HUES48 (cell line): ENCODE data around the gene C1orf21.

Source experiments
- H3K27ac ChIP-seq: one replicate; pipeline ENCODE4 v1.7.0; 2013; ENCODE audit warnings: low read depth, low read length, inconsistent platforms
- H3K27me3 ChIP-seq: 2 replicates; pipeline ENCODE4 v1.6.1; 2013; ENCODE audit warnings: mild to moderate bottlenecking, low read length; ENCODE audit not compliant: control insufficient read depth, insufficient read depth
- H3K36me3 ChIP-seq: 2 replicates; pipeline ENCODE4 v1.6.1; 2013; ENCODE audit warnings: low read length; ENCODE audit not compliant: control insufficient read depth, insufficient read depth
- H3K4me1 ChIP-seq: 2 replicates; pipeline ENCODE4 v1.6.1; 2013; ENCODE audit warnings: mild to moderate bottlenecking, low read length; ENCODE audit not compliant: control insufficient read depth, insufficient read depth
- H3K4me3 ChIP-seq: 2 replicates; pipeline ENCODE4 v1.5.1; 2013; ENCODE audit warnings: mild to moderate bottlenecking, low read depth, low read length
- H3K9ac ChIP-seq: 2 replicates; pipeline ENCODE4 v1.6.1; 2013; ENCODE audit warnings: mild to moderate bottlenecking, low read depth, low read length, moderate library complexity
- H3K9me3 ChIP-seq: 2 replicates; pipeline ENCODE4 v1.6.1; 2013; ENCODE audit warnings: low read length; ENCODE audit not compliant: control insufficient read depth, insufficient read depth

The C1orf21 gene

DNA sequence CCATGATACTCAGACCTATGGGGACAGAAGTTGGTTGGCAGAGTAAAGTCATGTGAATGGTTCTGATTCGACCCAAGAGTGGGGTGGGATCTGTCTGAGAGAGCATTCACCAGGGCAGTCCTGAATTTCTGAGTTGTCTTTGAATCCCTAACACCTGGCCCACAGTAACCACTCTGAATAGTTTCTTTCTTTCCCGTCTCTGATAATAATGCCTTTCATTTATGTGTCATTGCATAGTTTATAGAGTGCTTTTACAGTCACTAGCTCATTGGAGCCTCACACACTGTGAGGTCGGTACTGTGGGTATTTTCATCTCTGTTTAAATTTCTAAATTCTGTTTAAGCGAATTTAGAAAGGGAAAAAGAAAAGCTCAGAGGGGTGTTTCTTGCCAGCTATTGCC lies 147.1 kb downstream of the C1orf21 start:
- H3K27ac ChIP-seq: no peak overlapping the region
- H3K4me3 ChIP-seq: no peak overlapping the region
- no peaks in the 10 kb centered on the region; the same call in 1 of the 2 replicates for H3K4me1 ChIP-seq
- no peak overlapping the region for H3K9ac ChIP-seq
- H3K36me3 ChIP-seq: peaks cover 3% of the 10 kb centered on the region; the same call in 1 of the 2 replicates
- H3K9me3 ChIP-seq: no peaks in the 10 kb centered on the region; the same call in 1 of the 2 replicates
- H3K27me3 ChIP-seq: no peaks in the 10 kb centered on the region

DNA sequence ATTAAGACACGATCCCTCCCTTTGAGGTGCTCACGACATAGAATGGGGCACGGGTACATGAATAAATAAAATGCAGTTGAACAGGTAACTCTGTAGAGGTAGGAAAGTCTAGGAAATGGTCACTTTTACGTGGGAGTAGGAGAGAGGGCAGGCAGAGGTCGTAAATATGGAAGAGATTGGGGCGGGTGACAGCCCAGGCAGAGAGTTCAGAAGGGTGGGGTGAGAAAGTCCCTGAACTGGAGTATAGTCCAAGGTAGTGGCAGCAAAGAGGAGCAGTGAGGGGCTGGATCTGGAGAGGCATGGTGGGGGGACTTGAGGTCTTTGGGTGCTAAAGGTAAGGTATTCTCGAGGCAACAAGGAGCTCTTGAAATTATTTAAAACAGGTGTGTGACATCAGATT lies 147.9 kb downstream of the C1orf21 start:
- no peaks in the 10 kb centered on the region; the same call in 1 of the 2 replicates for H3K9me3 ChIP-seq
- H3K4me3 ChIP-seq: no peak overlapping the region
- H3K27me3 ChIP-seq: no peaks in the 10 kb centered on the region
- no peak overlapping the region for H3K27ac ChIP-seq
- no peak overlapping the region for H3K9ac ChIP-seq
- H3K4me1 ChIP-seq: no peaks in the 10 kb centered on the region; the same call in 1 of the 2 replicates
- peaks cover 3% of the 10 kb centered on the region; the same call in 1 of the 2 replicates for H3K36me3 ChIP-seq

DNA sequence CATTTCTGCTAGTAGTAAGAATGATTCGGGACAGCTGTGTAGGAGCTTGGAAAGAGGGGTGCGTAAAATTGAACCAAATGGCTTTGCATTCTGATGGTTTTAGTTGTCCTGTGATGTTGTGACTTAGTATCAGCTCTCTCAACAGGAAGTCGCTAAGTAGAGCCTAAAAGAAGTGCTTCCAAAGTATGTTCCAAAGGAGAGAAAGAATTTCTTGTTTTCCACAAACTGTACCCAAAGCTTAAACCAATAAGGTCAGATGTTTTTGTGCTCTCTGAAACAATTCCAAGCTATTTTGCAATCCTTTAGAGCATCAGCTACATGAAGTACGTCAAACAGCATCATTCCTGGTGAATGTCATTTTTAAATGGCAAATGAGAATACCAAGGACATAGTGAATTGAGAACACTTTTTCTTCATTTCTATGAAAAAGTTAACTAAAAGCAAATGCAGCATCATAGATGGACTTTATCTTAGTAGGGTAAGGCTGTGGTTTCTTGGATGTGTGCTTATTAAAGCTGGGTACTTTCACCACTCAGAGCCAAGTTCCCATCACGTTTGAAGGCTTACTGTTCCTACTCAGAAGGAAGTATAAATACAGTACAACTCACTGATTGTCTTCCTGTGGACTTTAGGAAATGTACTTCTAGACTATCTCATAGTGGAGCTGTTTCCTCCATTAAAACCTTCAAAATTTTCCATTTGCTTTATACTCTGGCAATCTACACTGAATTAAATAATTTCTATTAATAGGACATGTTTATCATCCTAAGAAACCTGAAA lies 148.6 kb downstream of the C1orf21 start:
- peaks cover 3% of the 10 kb centered on the region; the same call in 1 of the 2 replicates for H3K36me3 ChIP-seq
- no peak overlapping the region for H3K27ac ChIP-seq
- no peaks in the 10 kb centered on the region; the same call in 1 of the 2 replicates for H3K9me3 ChIP-seq
- H3K9ac ChIP-seq: no peak overlapping the region
- H3K4me3 ChIP-seq: no peak overlapping the region
- H3K4me1 ChIP-seq: no peaks in the 10 kb centered on the region; the same call in 1 of the 2 replicates
- no peaks in the 10 kb centered on the region for H3K27me3 ChIP-seq

DNA sequence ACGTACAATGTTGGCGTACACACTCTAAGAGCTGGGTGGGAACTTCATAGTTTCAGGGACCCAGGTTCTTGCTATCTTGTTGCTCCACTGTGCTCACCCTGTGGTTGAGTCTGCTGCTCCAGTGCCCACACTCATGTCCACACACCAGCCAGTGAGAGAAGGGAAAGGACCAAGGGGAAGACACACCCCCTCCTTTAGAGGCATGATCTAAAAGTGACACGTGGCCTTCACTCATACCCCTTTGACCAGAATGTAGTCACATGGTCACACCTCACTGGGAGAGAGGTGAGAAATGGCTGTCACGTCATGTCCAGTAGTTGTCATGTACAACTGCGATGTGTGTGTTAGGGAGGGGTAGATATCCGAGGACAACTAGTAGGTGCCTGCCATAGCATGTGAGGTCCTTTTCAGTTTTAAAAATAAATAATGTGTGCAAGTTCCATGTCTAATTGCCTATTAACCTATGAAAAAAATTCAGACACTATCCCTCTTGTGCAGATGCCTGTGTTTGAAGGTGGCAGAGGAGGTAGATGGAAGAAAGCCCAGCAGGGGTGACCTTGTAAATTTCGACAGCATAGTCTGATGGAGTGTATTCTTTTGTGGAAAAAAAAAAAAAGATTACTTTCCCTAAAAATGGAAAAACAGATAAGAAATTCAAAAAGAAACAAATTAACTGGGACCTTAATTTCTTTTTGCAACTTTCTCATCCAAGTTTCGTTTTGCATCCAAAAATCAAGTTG lies 149.6 kb downstream of the C1orf21 start:
- Histone ChIP-seq H3K4me3 (no peak overlapping the region), H3K27me3 (no peaks in the 10 kb centered on the region), H3K27ac (no peak overlapping the region), H3K9ac (no peak overlapping the region), H3K4me1 (no peaks in the 10 kb centered on the region; the same call in 1 of the 2 replicates), H3K36me3 (peaks cover 3% of the 10 kb centered on the region; the same call in 1 of the 2 replicates), H3K9me3 (no peaks in the 10 kb centered on the region; the same call in 1 of the 2 replicates)

DNA sequence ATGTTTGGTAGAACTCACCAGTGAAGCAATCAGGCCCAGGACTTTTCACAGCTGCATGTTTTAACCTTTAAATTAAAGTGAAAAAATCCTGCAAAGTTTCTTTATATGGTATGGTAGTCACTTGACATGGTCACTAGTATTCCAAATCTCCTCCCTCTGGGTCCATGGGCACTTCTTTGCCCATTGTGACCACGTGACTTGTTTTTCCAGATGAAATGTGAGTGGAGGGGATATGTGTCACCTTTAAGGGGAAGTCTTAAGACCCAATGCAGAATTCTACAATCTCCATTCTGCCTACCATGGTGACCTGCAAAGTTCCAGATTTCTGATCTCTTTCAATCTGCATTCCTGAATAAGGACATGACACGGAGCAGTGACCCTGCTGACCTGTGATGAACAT lies 152.8 kb downstream of the C1orf21 start:
- Histone ChIP-seq H3K4me1 (no peaks in the 10 kb centered on the region), H3K36me3 (peaks cover 3% of the 10 kb centered on the region; the same call in 1 of the 2 replicates), H3K9ac (no peak overlapping the region), H3K27ac (no peak overlapping the region), H3K9me3 (no peaks in the 10 kb centered on the region; the same call in 1 of the 2 replicates), H3K4me3 (no peak overlapping the region), H3K27me3 (no peaks in the 10 kb centered on the region)

DNA sequence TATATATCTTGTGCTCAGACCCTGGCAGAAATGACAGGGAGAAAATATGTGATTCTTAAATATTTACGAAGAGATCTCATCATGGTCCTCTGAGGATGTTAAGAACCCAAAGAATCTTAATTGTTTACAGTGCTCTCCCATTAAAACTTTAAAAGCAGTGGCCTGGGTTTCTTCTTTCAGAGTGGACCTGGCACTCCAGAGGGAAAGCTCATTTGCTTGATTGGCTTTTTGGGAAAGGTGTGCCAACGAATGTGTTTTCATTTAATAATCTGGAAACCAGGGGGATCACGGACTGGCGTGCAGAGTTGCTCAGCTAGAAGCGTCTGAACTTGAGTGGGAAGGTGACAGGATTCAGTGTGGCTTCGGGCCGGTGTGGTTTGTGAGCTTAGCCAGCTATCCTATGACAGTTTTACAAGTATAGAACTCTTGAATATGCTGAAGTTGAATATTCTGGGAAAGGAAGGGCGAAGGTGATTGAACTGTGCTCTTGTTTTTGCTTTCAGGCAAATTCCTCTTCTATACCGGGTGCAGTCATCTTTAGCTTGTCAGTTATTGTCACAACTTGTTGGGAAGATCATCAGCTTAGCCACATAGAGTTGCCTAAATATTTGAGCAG lies 154.8 kb downstream of the C1orf21 start:
- H3K4me1 ChIP-seq: no peaks in the 10 kb centered on the region
- no peaks in the 10 kb centered on the region for H3K27me3 ChIP-seq

DNA sequence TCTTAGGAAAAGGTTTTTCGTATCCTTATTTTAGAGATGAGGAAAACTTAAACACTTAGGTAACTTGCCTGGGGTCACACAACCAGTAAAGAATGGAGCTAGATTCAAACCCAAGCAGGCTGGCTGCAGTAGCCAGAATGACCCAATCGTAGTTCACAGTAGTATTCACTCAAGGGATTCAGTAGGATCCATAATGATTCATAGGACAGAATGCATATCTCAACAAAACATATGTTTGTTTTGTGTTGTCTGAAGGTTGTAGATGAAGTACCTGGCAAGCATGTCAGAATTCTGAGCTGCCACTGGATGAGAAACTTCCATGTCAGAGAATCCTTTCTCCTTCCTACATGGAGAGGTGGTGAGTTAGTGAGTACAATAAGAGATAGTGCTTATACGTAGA lies 155.5 kb downstream of the C1orf21 start:
- Histone ChIP-seq H3K36me3 (peaks cover 5% of the 10 kb centered on the region; the same call in 1 of the 2 replicates), H3K9me3 (no peaks in the 10 kb centered on the region; the same call in 1 of the 2 replicates), H3K4me1 (0 out of 2 replicates have a peak, but pooled peaks cover 3% of the 10 kb centered on the region), H3K27me3 (no peaks in the 10 kb centered on the region), H3K4me3 (no peak overlapping the region), H3K27ac (no peak overlapping the region), H3K9ac (no peak overlapping the region)

More for the DNA sequence above, 154.8 kb downstream of the C1orf21 start:
- H3K36me3 ChIP-seq: peaks cover 5% of the 10 kb centered on the region; the same call in 1 of the 2 replicates
- H3K9me3 ChIP-seq: no peaks in the 10 kb centered on the region; the same call in 1 of the 2 replicates
- no peak overlapping the region for H3K4me3 ChIP-seq
- no peak overlapping the region for H3K9ac ChIP-seq
- H3K27ac ChIP-seq: no peak overlapping the region

DNA sequence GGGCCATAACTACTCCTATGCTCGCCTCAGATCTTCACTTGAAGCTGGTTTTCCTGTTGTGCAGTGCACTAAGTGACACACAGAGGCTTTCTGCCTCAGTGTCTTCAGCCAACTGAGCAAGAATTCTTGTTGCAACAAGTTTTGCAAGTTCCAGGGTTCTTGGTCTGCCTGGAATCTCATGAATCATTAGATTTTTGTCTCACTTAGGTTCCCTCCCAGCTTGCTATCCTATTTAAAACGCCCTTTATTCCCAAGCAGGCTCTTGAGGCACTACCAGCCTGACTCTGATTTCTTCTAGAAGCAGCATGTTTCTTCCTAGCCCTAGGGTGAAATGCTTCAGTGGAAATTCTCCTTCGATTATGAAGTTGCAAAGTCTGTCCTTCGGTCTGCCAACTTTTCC lies 158.8 kb downstream of the C1orf21 start:
- no peak overlapping the region for H3K9ac ChIP-seq
- no peak overlapping the region for H3K27ac ChIP-seq
- no peak overlapping the region for H3K4me3 ChIP-seq
- H3K27me3 ChIP-seq: no peaks in the 10 kb centered on the region
- H3K9me3 ChIP-seq: no peaks in the 10 kb centered on the region
- 0 out of 2 replicates have a peak, but pooled peaks cover 3% of the 10 kb centered on the region for H3K4me1 ChIP-seq
- H3K36me3 ChIP-seq: peaks cover 5% of the 10 kb centered on the region; the same call in 1 of the 2 replicates

DNA sequence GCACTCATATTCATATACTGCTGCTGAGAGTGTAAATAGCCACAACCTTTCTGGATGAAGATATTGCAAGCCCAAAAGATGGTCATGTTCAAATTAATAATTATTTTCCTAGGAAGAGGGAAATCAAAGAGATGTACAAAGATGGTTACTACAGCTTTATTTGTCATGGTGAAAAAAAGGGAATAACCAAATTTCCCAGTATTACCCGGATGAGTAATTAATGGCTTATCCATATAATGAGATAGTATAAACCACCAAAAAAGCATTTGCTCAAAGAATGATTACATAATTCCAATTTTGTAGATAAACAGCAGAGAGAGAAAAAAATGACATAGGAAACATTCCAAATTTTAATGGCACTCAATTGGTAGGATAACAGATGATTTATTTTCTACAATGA lies 165.6 kb downstream of the C1orf21 start:
- H3K9ac ChIP-seq: no peak overlapping the region
- no peaks in the 10 kb centered on the region for H3K27me3 ChIP-seq
- no peak overlapping the region for H3K4me3 ChIP-seq
- H3K9me3 ChIP-seq: no peaks in the 10 kb centered on the region
- no peak overlapping the region for H3K27ac ChIP-seq
- H3K4me1 ChIP-seq: peaks cover 5% of the 10 kb centered on the region
- no peaks in the 10 kb centered on the region for H3K36me3 ChIP-seq

DNA sequence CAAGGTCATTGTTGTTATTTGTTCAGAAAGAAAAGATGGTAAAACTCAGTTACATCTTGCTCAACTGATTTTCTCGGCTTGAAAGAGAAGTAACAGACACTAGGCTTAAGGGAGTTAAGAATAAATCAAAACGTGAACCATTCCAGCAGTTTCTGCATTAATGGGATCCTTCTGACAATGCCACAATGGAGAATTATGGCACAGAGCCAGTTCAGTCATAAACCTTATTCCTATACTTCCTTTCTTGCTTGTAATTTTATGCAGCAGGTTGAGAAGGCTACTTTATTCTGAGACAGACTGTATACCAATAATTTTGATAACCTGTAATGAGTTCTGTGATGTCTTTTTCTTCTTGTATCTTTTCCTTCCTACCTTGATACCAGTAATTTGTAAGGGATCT lies 167.0 kb downstream of the C1orf21 start:
- no peaks in the 10 kb centered on the region for H3K27me3 ChIP-seq
- H3K36me3 ChIP-seq: no peaks in the 10 kb centered on the region
- no peaks in the 10 kb centered on the region for H3K9me3 ChIP-seq
- H3K4me3 ChIP-seq: no peak overlapping the region
- peaks cover 5% of the 10 kb centered on the region for H3K4me1 ChIP-seq
- no peak overlapping the region for H3K9ac ChIP-seq
- H3K27ac ChIP-seq: no peak overlapping the region
